SIG-M5 treated with dmso at 0.1 percent for 504 hours (cell line): Measurements from ENCODE around the gene NELFCD.
A peak's percentile ranks its signal among the peaks of the same experiment; 100 is the strongest.
"Not testable (repeated sequence)": the region's sequence is repeated elsewhere in the genome, so short reads cannot be mapped to it uniquely, and the experiment has no call there.

Experiments used
- DNase-seq: peaks from one replicate; lab custom pipeline; 2025; ENCODE audit not compliant: unreplicated experiment; lab: John Stamatoyannopoulos, UW

Gene NELFCD

GRCh38 chr20:58980711-58981627 is at the start of gene NELFCD:
NELFCD (plus strand) TSS chr20:58981256; CDS start chr20:58981310, 54 bp downstream.
- peak; percentile 77 for DNase-seq

- DNase-seq: no peak
Measured at GRCh38 chr20:58932170-58932569, 48.9 kb upstream of the NELFCD start.

- no peak for DNase-seq
Measured at GRCh38 chr20:58938078-58938477, 43.0 kb upstream of the NELFCD start.

GRCh38 chr20:58938541-58938940 is 42.5 kb upstream of the NELFCD start:
- DNase-seq: peak; percentile 85

- no peak for DNase-seq
Measured at GRCh38 chr20:58941471-58941870, 39.6 kb upstream of the NELFCD start.

- no peak for DNase-seq
Measured at GRCh38 chr20:58942549-58942948, 38.5 kb upstream of the NELFCD start.

GRCh38 chr20:58944610-58945009 is 36.4 kb upstream of the NELFCD start:
- no peak for DNase-seq

- DNase-seq: peak; percentile 34
Measured at GRCh38 chr20:58945965-58946631, 35.0 kb upstream of the NELFCD start.

GRCh38 chr20:58947797-58948388 is 33.2 kb upstream of the NELFCD start:
- DNase-seq: not testable (repeated sequence)

- DNase-seq: no peak
Measured at GRCh38 chr20:58950603-58951002, 30.5 kb upstream of the NELFCD start.

GRCh38 chr20:58953050-58953449 is 28.0 kb upstream of the NELFCD start:
- DNase-seq: no peak

GRCh38 chr20:58956078-58956477 is 25.0 kb upstream of the NELFCD start:
- peak; percentile 93 for DNase-seq

GRCh38 chr20:58959652-58960051 is 21.4 kb upstream of the NELFCD start:
- DNase-seq: no peak

- no peak for DNase-seq
Measured at GRCh38 chr20:58963060-58963584, 17.9 kb upstream of the NELFCD start.

GRCh38 chr20:58963922-58964321 is 17.1 kb upstream of the NELFCD start:
- not testable (repeated sequence) for DNase-seq

- no peak for DNase-seq
Measured at GRCh38 chr20:58965270-58966064, 15.6 kb upstream of the NELFCD start.

GRCh38 chr20:58967652-58968429 is 13.2 kb upstream of the NELFCD start:
- no peak for DNase-seq

- no peak for DNase-seq
Measured at GRCh38 chr20:58969439-58969838, 11.6 kb upstream of the NELFCD start.

- no peak for DNase-seq
Measured at GRCh38 chr20:58970146-58970545, 10.9 kb upstream of the NELFCD start.

- DNase-seq: no peak
Measured at GRCh38 chr20:58971429-58971828, 9.6 kb upstream of the NELFCD start.
